Cerebellar cortex (tissue), 1 donor: ENCODE results near the gene IFT122.
"Not testable (repeated sequence)": the region's sequence is repeated elsewhere in the genome, so short reads cannot be mapped to it uniquely, and the experiment has no call there.

ENCODE experiments used
- DNase-seq: peaks from one replicate; pipeline ENCODE4 v3.0.0-alpha.2; 2015; ENCODE audit warnings: low spot score

Gene IFT122

DNA sequence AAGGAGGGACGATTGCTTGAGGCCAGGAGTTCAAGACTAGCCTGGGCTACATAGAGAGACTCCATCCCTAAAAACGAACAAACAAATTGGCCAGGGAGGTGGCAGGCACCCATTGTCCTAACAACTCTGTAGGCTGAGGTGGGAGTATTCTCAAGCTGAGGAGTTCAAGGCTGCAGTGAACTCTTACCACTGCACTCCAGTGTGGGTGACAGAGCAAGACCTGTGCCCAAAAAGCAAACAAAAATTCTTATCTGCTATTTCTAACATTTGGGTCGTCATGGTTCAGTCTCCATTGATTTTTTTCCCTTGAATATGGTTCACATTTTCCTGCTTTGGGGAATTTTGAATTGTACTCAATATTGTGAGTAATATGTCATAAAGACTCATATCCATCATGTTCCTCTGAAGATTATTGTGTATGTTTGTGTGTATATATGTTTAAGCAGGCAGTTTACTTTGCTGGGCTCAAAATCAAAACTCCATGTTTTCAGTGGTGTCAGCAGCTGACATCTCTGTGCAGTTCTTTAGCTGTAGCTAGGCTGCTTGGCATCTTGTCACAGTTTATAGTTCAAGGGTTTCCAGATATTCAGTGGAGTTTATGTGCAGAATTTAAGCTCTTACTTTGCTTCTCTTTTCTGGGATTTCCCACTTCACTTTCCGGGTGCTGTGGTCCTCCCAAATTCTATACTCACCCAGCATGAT, 33.2 kb downstream of the IFT122 start:
- DNase-seq: no peak

- DNase-seq: no peak
These were observed 33.7 kb downstream of the IFT122 start for GRCh38 chr3:129473769-129474152.

DNA sequence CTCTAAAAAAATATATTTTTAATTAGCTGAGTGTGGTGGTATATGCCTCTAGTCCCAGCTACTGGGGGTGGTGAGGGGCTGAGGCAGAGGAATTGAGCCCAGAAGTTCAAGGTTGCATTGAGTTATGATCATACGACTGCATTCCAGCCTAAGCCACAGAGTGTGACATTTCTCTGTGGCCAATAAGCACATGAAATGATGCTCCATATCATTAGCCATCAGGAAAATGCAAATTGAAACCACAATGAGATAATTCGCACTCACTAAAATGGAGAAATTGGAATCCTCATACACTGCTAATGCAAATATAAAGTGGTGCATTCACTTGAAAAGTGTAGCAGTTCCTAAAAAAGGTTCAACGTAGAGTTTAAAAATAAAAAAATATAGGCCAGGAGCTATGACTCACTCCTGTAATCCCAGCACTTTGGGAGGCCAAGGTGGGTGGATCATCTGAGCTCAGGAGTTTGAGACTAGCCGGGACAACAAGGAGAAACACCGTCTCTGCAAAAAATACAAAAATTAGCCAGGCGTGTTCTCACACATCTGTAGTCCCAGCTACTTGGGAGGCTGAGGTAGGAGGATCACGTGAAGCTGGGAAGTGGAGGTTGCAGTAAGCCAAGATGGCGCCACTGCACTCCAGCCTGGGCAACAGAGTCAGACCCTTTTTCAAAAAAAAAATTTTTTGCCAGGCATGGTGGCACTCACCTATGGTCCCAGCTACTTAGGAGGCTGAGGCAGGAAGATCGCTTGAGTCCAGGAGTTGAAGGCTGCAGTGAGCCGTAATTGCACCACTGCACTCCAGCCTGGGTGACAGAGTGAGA, 35.2 kb downstream of the IFT122 start:
- no peak for DNase-seq

DNA sequence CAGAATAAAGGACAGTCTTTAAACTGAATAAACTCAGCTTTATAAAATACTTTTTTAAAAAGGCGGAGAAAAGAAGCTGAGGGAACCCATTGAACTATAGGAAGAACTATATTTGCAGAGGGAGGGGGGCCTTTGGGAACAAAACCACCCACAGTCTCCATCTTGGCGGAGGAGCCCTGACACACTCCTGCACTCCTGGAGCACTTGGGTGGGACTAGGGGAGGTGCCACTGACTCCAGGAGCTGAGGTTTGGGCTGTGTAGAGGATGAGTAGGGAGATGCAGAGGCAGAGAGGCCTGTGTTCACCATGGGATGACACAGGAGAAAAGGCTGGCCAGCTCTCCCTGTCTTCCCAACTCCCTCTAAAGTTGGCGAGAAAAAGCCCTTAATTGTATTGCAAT, 35.8 kb downstream of the IFT122 start:
- DNase-seq: no peak

DNA sequence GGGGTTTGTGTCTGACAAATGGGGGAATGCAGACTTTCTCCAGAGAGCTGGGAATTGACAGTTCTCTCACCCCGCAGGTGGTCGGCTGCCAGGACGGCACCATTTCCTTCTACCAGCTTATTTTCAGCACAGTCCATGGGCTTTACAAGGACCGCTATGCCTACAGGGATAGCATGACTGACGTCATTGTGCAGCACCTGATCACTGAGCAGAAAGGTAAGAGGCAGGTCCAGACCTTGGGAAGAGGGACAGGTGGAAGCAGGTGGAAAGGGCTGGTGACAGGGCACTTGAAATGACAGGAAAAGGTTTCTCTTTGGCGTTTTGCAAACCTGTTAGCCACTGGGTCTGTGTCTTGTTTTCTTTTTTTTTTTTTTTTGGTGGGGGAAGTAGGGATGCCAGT, 36.6 kb downstream of the IFT122 start:
- no peak for DNase-seq

DNA sequence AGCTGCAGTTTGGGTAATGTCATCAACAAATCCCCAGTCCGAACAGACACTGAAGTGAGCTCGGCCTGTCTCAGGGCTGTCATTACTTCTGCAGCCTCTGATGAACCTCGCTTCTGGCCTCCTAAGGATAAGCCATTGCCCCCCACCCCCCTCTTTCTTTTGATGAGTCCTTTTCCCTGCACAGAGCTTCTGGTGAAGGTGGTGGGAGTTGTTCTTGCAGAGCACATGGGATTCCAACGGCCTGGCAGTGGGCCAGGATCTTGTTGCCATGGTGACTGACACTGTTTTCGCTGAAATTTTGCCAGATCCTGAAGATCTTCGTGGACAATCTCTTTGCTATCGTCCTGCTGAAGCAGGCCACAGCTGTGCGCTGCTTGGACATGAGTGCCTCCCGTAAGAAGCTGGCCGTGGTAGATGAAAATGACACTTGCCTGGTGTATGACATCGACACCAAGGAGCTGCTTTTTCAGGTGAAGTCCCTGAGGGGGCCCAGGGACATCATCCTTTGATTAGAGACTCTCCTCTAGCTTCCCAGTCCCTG, 41.3 kb downstream of the IFT122 start:
- DNase-seq: peak; percentile 25

GRCh38 chr3:129481766-129482332, 41.8 kb downstream of the IFT122 start:
- no peak for DNase-seq

GRCh38 chr3:129482721-129483120, 42.7 kb downstream of the IFT122 start:
- DNase-seq: no peak

- DNase-seq: no peak
These were observed 43.8 kb downstream of the IFT122 start for GRCh38 chr3:129483870-129484269.

DNA sequence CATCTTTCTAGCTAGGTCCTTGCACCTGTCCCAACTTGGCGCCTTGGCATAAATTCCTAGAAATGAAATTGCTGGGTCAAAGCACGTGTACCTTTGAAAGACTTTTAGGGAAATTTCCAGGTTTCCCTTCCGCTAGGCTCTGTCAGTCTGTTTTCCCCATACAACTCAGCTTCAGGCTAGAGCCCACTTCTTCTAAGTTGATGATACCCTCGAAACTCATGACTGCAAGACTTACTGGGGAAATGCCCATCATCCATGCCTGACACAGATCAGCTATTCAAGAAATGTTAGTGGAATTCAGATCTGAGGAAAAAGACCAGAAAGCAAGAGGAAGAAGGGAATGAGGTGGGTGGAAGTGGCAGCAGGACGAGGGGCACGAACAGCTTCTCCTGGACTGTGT, 45.1 kb downstream of the IFT122 start:
- DNase-seq: not testable (repeated sequence)

GRCh38 chr3:129485721-129486663, 46.0 kb downstream of the IFT122 start:
- DNase-seq: peak; percentile 15

GRCh38 chr3:129486664-129487035, 46.6 kb downstream of the IFT122 start:
- no peak for DNase-seq

DNA sequence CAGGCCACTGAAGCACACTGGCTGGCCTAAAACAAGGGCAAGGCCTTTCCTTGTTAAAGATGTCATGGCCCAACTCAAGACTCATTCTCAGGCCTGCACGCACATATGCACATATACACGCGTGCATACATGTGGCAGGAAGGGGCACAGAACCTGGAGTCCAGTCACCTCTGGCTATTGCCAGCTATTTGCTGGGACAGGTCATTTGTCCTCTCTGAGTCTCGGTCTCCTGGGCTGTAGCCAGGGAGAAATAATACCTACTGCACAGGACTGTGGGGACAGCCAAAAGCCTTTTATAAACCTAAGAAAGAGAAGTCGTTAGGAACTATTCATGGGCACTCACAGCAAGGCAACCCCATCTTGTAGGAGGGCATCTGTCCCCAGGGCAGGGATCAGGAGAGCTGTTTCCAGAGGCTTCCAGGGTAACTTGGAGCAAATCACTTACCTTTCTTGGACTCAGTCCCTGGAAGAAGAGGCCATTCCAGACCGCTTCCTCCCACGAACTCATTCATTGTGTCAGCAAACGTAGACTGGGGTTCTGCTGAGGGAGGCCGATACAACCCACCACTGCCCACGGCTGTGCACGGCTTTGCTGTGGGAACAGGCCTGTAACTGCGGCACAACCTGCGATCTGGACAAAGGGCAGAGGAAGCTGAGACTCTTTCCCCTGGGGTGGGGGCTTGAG, 47.3 kb downstream of the IFT122 start:
- DNase-seq: no peak

GRCh38 chr3:129487868-129488335, 47.9 kb downstream of the IFT122 start:
- not testable (repeated sequence) for DNase-seq

DNA sequence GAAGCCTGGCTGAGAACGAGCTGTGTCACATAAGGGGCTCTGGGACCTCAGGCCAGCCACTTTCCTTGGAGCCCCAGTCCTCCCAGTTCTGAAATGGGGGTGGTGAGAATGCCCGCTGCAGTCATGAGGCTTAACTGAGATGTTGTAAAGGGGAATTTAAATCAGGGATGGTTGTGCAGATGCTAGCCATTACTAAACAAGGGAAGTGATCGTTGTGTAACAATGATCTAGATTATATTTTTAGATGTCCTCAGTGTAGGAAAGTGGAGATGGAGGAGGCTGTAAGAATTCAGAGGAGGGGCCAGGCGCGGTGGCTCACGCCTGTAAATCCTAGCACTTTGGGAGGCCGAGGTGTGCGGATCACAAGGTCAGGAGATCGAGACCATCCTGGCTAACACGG, 49.2 kb downstream of the IFT122 start:
- not testable (repeated sequence) for DNase-seq

GRCh38 chr3:129490273-129490675, 50.2 kb downstream of the IFT122 start:
- DNase-seq: peak; percentile 89

DNA sequence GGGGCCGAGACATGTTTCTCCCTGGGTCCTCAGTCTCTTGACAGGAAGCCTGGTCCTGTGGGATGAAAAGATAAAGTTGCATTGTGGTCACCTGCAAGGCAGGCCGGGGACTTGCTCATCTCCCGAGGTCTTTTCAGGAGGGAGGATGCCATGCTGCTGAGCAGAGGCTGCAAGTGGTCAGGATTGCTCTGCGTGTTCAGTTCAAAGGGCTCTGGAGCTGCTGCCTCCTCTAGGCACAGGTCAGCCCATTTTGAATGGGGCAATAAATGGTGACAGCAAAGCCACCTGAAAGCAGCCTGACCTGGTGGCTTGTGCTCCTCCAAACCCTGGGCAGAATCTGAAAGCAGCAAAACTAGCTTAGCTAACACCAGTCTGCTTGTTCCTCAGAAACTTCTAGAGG, 51.1 kb downstream of the IFT122 start:
- not testable (repeated sequence) for DNase-seq

DNA sequence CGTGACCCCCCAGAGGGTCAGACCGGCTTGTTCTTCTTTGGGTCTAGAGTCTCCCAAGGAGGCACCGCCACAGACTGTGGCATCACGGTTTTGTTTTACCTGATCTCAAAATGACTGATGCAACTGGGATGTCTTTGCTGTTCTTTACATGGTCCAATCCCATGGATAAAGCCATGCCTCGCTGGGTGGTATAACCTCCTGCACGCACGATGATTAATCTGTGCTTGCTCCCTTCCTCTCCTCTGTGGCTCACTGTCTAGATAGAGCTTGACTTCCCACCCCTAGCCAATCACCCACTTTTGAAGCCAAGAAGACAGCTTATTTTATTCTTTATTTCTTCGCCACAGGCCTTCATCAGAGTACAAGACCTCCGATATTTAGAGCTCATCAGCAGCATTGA, 51.8 kb downstream of the IFT122 start:
- DNase-seq: no peak

GRCh38 chr3:129492691-129493090, 52.7 kb downstream of the IFT122 start:
- no peak for DNase-seq

DNA sequence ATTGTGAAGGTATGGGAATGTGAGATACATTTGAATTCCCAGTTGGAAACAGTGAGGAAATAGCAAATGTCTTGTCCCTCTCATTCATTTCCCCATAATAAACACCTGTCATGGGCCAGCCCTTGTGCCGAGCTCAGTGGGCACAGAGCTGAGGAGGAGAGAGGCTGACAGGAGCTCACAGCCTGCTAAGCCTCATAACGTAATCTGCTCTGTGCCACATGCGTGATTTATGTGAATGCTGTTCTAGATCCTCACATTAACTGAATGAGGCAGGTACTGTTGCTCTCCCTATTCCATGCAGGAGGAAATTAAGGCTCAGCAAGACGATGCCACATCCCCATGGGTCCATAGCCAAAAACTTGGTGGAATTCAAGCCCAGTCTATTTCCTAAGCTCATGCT, 53.2 kb downstream of the IFT122 start:
- DNase-seq: no peak

DNA sequence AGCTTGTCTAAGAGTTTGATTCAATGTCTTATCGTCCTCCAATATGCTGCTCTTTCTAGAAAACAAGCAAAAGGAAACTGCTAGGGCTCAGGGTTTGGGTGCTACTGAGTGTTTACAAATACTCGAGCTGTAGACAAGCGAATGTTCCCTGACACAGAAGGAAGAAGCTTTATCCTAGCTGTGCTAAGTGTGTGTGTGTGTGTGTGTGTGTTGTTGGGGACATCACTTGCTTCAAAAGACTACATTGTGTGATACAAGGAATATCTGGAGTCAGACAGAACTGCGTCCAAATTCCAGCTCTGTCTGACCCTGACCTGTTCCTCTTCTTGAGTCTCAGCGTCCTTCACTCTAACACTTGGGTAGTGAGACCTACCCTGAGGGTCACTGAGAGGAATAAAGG, 54.5 kb downstream of the IFT122 start:
- DNase-seq: not testable (repeated sequence)
